Daoy (cell line): ENCODE measurements around the gene SH3TC2. TPM values are rescaled to one million over a fixed set of nuclear protein-coding genes. Genes with fewer than 3 reads are reported as not detected.

ENCODE experiments used
- DNase-seq: peaks from one replicate; pipeline ENCODE4 v3.0.0-alpha.2; 2015; ENCODE audit warnings: low read depth
- total RNA-seq: library from RNA; depleted of rRNA; stranded (reverse); fragments of >200 nt; shearing (Covaris generic); gene quantifications from 2 replicates; pipeline ENCODE4 v1.2.3, GENCODE V29; 2014

The SH3TC2 gene
- total RNA-seq, 1 experiment from 2014 or later, result 0.91 TPM

DNA sequence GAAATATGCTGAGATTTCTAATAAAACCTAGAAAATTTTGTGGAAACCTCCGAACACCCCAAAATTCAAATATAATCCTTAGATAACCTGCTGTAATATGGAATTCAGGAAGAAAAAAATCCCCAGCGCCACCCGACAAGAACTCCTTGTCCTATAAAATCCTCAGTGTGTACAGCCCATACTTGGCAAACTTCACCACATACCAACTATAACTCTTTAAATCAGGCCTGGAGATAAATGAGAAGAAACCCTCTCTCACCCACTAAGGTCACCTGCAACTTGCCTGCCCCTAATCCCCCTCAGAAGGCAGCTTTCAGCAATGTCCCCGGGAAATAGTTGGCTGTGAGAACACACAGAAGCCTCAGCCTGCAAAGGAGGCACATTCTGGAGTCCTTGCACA, 90.5 kb downstream of the SH3TC2 start:
- DNase-seq, result no peak

DNA sequence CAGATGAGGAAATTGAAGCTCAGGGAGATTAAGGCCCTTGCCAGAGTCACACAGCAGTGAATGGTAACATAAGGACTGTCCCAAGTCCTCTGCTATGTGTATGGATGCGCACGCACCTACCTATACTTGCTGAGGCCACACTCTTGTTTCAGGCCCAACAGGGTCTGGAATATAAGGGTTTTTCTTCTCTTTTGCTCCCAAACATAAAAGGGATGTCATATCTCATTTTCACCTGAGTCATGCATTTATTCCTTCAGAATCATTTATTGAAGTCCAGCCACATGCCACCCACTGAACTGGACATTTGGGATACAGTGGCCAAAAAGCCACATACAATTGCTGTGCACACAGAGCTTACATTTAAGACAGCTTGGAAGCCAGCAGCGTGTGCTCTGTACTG, 92.0 kb downstream of the SH3TC2 start:
- DNase-seq, result no peak

GRCh38 chr5:148970228-148970627, 92.6 kb downstream of the SH3TC2 start:
- DNase-seq, result peak; percentile 55

- no peak for DNase-seq
Measured at GRCh38 chr5:148969291-148969690, 93.6 kb downstream of the SH3TC2 start.

DNA sequence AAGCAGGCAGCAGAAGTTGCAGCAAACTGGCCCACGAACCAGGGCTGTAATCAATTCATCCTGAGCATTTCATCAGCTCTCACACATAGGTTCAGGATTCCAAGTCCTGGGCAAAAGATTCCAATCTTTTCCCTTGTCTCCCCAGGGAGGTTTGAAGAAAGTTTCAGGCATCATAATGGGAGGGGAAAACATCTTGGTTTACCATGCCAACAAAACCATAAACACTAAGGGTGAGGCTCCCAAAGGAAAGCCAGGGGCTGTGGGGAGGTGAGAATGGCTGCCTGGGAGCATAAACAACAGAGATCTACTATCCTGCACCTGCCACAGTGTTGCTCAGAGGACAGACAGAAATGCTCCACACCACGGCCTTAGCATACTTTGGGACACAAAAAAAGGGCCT, 94.6 kb downstream of the SH3TC2 start:
- DNase-seq, result no peak

DNA sequence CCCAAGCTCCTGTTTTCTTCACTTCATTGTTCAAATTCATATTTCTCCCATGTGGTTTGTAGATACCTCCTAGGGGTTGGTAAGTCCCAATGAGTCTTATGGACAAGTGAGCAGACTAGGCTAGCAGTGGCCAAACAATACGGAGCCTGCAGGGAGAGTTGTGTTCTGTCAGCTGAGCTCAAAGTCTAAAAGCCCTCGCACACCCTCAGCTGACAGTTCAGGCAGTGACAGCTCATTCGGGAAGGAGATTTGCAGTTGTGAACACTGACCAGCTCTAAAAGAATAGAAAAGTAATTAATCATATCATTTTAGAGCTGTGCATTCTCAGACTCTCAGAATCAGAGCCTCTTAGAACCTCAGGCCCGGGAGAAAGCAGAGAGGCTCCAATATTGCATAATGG, 95.1 kb downstream of the SH3TC2 start:
- DNase-seq, result no peak

DNA sequence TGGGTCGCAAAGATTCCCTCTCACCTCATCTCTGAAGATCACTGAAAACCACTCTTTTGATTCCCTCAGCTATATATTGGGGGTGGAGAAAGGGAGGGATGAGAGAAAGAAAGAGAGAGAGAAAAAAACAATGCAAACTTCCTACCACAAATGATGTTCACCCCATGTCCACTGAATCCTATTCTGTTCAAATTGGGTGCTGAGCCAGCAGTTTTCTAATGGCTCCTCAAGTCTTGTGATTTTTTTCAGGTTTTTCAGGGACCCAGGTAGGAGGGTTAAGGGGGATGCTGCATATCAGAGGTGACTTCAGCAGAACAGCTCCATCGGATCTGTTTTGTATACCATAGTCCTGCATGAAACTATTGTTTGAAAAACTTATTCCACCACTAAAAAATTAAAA, 95.9 kb downstream of the SH3TC2 start:
- DNase-seq, result no peak

GRCh38 chr5:148966348-148966747, 96.5 kb downstream of the SH3TC2 start:
- no peak for DNase-seq

GRCh38 chr5:148965511-148966265, 97.2 kb downstream of the SH3TC2 start:
- DNase-seq, result peak; percentile 99

- no peak for DNase-seq
Measured at GRCh38 chr5:148963664-148964063, 99.2 kb downstream of the SH3TC2 start.

GRCh38 chr5:148962761-148963324, 100.0 kb downstream of the SH3TC2 start:
- DNase-seq, result no peak

DNA sequence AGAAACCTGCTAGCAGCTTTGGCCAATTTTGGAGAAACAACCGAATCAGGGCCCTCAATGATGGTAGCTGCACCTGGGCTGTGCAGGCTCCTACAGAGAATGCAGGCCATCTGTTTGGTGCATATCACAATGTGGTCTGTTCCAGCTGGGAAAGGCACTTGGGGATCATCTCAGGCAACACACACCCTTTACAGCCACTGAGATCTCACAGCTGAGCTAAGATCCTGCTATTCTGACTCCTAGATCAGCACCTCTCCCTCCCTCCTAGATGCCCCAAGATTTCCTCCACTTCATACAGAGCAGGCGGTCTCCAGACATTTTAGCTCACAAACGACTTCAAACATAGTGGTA, 100.7 kb downstream of the SH3TC2 start:
- DNase-seq, result no peak

GRCh38 chr5:148961261-148962199, 101.3 kb downstream of the SH3TC2 start:
- no peak for DNase-seq

DNA sequence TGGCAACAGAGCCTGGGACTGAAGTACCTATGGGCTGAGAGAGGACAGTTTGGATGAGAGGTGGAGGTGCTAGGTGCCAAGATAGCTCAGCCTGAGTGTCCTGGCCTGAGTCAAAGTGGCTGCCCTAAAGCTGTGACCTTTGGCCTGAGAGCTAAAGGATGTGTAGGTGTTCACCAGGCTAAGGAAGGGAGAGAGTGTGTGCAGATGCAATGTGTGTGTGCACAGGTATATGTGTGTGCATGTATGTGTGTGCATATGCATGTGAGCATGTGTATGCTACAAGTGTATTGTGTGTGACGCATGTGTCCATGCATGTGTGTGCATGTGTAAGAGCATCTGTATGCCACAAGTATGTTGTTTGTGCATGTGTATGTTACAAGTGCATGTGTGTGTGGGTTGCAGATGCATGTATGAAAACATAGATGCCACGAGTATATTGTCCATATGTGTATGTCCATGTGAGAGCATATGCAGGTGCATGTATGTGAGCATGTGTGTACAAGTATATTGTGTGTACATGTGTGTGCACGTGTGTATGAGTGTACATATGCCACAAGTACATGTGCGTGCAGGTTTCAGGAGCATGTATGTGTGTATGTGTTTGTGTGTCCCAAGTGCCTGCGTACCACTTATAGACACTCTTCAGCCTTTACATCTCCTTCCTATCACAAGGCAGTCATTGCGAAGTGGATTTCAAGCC, 102.6 kb downstream of the SH3TC2 start:
- no peak for DNase-seq

- peak; percentile 64 for DNase-seq
Measured at GRCh38 chr5:148957591-148958202, 105.2 kb downstream of the SH3TC2 start.

DNA sequence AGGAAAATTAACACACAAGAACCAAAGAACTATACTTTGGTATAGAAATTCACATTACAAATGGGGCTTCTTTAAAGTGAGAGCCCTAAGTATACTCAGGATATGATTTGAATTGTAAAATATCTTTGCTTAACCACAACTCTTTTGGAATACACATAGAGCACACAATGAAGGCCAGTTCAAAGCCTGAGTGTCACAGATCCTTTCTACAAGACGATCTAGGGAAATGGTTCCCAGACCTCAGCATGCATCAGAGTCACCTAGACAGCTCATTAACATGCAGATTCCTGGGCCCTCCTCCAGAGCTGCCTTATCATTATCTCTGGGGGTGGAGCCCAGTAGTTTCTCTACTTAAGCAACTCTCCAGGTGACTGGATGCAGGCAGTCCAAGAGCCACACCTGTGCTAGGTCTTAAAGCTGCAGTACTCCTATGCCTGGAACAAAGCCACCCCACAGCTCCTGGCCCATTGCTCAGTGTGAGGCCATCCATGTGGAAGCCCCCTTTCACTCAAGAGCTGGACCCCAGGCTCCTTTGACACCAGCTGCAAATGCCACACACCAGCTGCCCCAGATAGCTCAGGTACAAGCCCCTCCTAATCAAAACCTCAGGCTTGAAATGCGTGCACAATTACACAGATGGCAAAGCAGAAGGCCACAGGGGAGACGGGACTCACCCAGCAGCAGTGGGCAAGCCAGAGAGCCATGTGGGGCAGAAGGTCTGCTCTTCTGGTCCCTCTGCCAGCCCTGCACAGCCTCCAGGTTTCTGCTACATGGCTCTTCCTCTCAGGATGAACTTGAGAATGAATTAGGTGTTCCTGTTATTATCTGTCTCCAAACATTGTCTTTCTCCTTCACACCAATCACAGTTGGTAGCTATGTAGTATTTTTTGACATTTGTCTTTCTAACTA, 106.1 kb downstream of the SH3TC2 start:
- DNase-seq, result no peak
